ENCODE results near the gene PRC1. TPM values are rescaled to one million over a fixed set of nuclear protein-coding genes. Genes with fewer than 3 reads are reported as not detected.
A peak's percentile ranks its signal among the peaks of the same experiment; 100 is the strongest.

PRC1 gene
- total and polyA plus RNA-seq, 4 donors, result 5.0 to 31.1 (median 7.9) TPM

- no peak for ATAC-seq (ENCODE audit: insufficient read depth, low FRiP score)
- Histone ChIP-seq H3K4me1 (ENCODE audit: control insufficient read depth in 5 of 5, insufficient read depth in 5 of 5, low read length in 5 of 5) (peaks cover 0 to 30% (median 14%) of the 10 kb centered on the region in 5 donors), H3K36me3 (ENCODE audit: control insufficient read depth in 4 of 4, insufficient read depth in 4 of 4, low read length in 4 of 4) (peaks cover 2 to 16% (median 8%) of the 10 kb centered on the region in 4 donors), H3K27ac (ENCODE audit: low read depth in 1 of 2, low read length in 1 of 2) (peak overlapping the region; percentile 60 to 73), H3K9ac (ENCODE audit: insufficient read depth in 1 of 2, low read length in 2 of 2) (peak overlapping the region in 1 of 2 donors; percentile 34), H3K9me3 (ENCODE audit: control insufficient read depth in 4 of 4, insufficient read depth in 3 of 4, low read length in 3 of 4) (peaks cover 0 to 2% (median 0%) of the 10 kb centered on the region in 4 donors), H3K27me3 (ENCODE audit: control insufficient read depth in 3 of 3, insufficient read depth in 3 of 3, low read length in 2 of 3) (no peaks in the 10 kb centered on the region), H3K4me3 (peak overlapping the region; percentile 71)
- TF ChIP-seq CTCF (IDR thresholded peaks at IDR 0.05; ENCODE audit: control extremely low read depth, extremely low read depth), result peak; percentile 81
- WGBS, 2 donors, result 2 to 3% methylated on average over 18 to 19 of the region's 19 CpGs
- peak; percentile 86 to 88 (median 86) for DNase-seq
Observed at GRCh38 chr15:90934256-90934948, 59.9 kb downstream of the PRC1 start.

GRCh38 chr15:90933301-90933700, 61.0 kb downstream of the PRC1 start:
- Histone ChIP-seq H3K9ac (ENCODE audit: insufficient read depth in 1 of 2, low read length in 2 of 2) (no peak overlapping the region), H3K4me3 (no peak overlapping the region), H3K9me3 (ENCODE audit: control insufficient read depth in 4 of 4, insufficient read depth in 3 of 4, low read length in 3 of 4) (peaks cover 0 to 2% (median 0%) of the 10 kb centered on the region in 4 donors), H3K27me3 (ENCODE audit: control insufficient read depth in 3 of 3, insufficient read depth in 3 of 3, low read length in 2 of 3) (no peaks in the 10 kb centered on the region), H3K27ac (ENCODE audit: low read depth in 1 of 2, low read length in 1 of 2) (no peak overlapping the region), H3K36me3 (ENCODE audit: control insufficient read depth in 4 of 4, insufficient read depth in 4 of 4, low read length in 4 of 4) (peaks cover 0 to 11% (median 5%) of the 10 kb centered on the region in 4 donors), H3K4me1 (ENCODE audit: control insufficient read depth in 5 of 5, insufficient read depth in 5 of 5, low read length in 5 of 5) (peaks cover 0 to 30% (median 14%) of the 10 kb centered on the region in 5 donors)
- WGBS, 2 donors, result 73 to 88% methylated on average over 1 of the region's 1 CpG
- no peak for TF ChIP-seq CTCF (IDR thresholded peaks at IDR 0.05; ENCODE audit: control extremely low read depth, extremely low read depth)
- ATAC-seq (ENCODE audit: insufficient read depth, low FRiP score), result no peak
- DNase-seq, result no peak

- Histone ChIP-seq H3K9me3 (ENCODE audit: control insufficient read depth in 4 of 4, insufficient read depth in 3 of 4, low read length in 3 of 4) (peaks cover 0 to 2% (median 0%) of the 10 kb centered on the region in 4 donors), H3K27ac (ENCODE audit: low read depth in 1 of 2, low read length in 1 of 2) (peak overlapping the region in 1 of 2 donors; percentile 99), H3K4me1 (ENCODE audit: control insufficient read depth in 5 of 5, insufficient read depth in 5 of 5, low read length in 5 of 5) (peaks cover 0 to 30% (median 14%) of the 10 kb centered on the region in 5 donors), H3K9ac (ENCODE audit: insufficient read depth in 1 of 2, low read length in 2 of 2) (no peak overlapping the region), H3K27me3 (ENCODE audit: control insufficient read depth in 3 of 3, insufficient read depth in 3 of 3, low read length in 2 of 3) (no peaks in the 10 kb centered on the region), H3K4me3 (no peak overlapping the region), H3K36me3 (ENCODE audit: control insufficient read depth in 4 of 4, insufficient read depth in 4 of 4, low read length in 4 of 4) (peaks cover 0 to 8% (median 4%) of the 10 kb centered on the region in 4 donors)
- ATAC-seq (ENCODE audit: insufficient read depth, low FRiP score) (no peak), DNase-seq (no peak)
- no peak for TF ChIP-seq CTCF (IDR thresholded peaks at IDR 0.05; ENCODE audit: control extremely low read depth, extremely low read depth)
- WGBS, 2 donors, result 18 to 19% methylated on average over 5 of the region's 5 CpGs
Observed at GRCh38 chr15:90932660-90932991, 61.7 kb downstream of the PRC1 start.
